Adrenal gland (tissue), 12 donors: ENCODE data around the gene KIAA0513. TPM values are rescaled to one million over a fixed set of nuclear protein-coding genes. Genes with fewer than 3 reads are reported as not detected.
A peak's percentile ranks its signal among the peaks of the same experiment; 100 is the strongest.

Experiments used
- DNase-seq, 7 donors: peaks; one replicate each; pipeline ENCODE4 v3.0.0-alpha.2; 2019 to 2020
- H3K27ac ChIP-seq, 5 donors: fragments of 200-600 bp; sonication (generic) in 4 of 5; 1 replicate in 3 of 5; 2 replicates in 2 of 5; pipeline versions ENCODE4 v1.5.1 to v1.8.0; 2016 to 2020; ENCODE audit warnings: mild to moderate bottlenecking in 1 of 5
- H3K27me3 ChIP-seq: fragments of 200-600 bp; 2 replicates; pipeline ENCODE4 v1.8.0; 2021
- H3K36me3 ChIP-seq, 2 donors: fragments of 200-600 bp; replicated peaks in 1 of 2; 1 replicate in 1 of 2; 2 replicates in 1 of 2; pipeline versions ENCODE4 v1.5.1 to v1.8.0; 2018 to 2022
- H3K4me1 ChIP-seq, 2 donors: fragments of 200-600 bp; replicated peaks in 1 of 2; 1 replicate in 1 of 2; 2 replicates in 1 of 2; pipeline versions ENCODE4 v1.5.1 to v1.8.0; 2018 to 2021
- H3K4me3 ChIP-seq, 4 donors: fragments of 200-600 bp; sonication (generic) in 3 of 4; one replicate each; pipeline ENCODE4 v1.5.1; 2016 to 2018
- H3K9me3 ChIP-seq, 3 donors: fragments of 200-600 bp; sonication (generic) in 1 of 3; replicated peaks in 1 of 3; 1 replicate in 2 of 3; 2 replicates in 1 of 3; pipeline versions ENCODE4 v1.5.1 to v1.8.0; 2016 to 2021
- POLR2A ChIP-seq, 2 donors: fragments of 450-650 bp; IDR thresholded peaks; one replicate each; pipeline ENCODE4 v1.6.1; 2017; ENCODE audit warnings: antibody characterized with exemption in 2 of 2, mild to moderate bottlenecking in 2 of 2, moderate library complexity in 1 of 2
- WGBS, 4 donors: extraction: QIAGEN DNeasy Blood & Tissue Kit in 2 of 4; methylation state at CpG; one replicate each; pipeline versions ENCODE4 v1.1.5 to v1.1.7; 2013 to 2017; 5-methylcytosine and 5-hydroxymethylcytosine counted together
- intact Hi-C, 2 donors: fragments of 100-400 bp; cut with DNase I; formaldehyde crosslinking; loops; one replicate each; pipeline versions ENCODE4 v1.14.1 to v1.15.0; 2022 to 2023
- polyA plus RNA-seq, 3 donors: library from polyadenylated mRNA; stranded (reverse); fragments of 200-250 nt in 2 of 3; fragments of 350-450 nt in 1 of 3; fragmentation: Illumina TruSeq in 1 of 3; extraction: RNeasy Lipid Tissue Mini Kit (QIAGEN cat#74804) in 1 of 3; gene quantifications; one replicate each; pipeline ENCODE4 v1.2.3, GENCODE V29; 2013 to 2014
- total RNA-seq, 9 donors: library from RNA; depleted of rRNA in 4 of 9; stranded (reverse); fragments of >200 nt in 4 of 9; fragments of 120-200 nt in 1 of 9; fragmentation: NEBNext Ultra II Directional in 1 of 9; extraction: Animal tissue kit (Norgen Biotek cat#: 25700) in 1 of 9; gene quantifications; one replicate each; pipeline versions ENCODE4 v1.1.0 to v1.2.4, GENCODE V29; 2013 to 2023
- TF ChIP-seq, protein P1 (sequence below), 6 experiments: fragments of 450-650 bp in 4 of 6; fragments of 200-600 bp in 2 of 6; sonication (generic) in 1 of 6; IDR thresholded peaks; 1 replicate in 5 of 6; 2 replicates in 1 of 6; pipeline versions ENCODE4 v1.5.1 to v1.8.0; 2016 to 2021; ENCODE audit warnings: antibody characterized with exemption in 6 of 6, mild to moderate bottlenecking in 2 of 6, moderate library complexity in 1 of 6
- donor health status: healthy with polysubstance abuse.
- donor health status: Bipolar disorder and iron deficiency.
- donor health status: DM: yes; HTN: yes; CAD: no.
- donor health status: DM: no; HTN: no; CAD: no.
- donor health status: DM: no; HTN: no; CAD: no.
- donor health status: DM: yes; HTN: yes; CAD: no.

KIAA0513 gene
- total and polyA plus RNA-seq, 12 donors: 7.5 to 36.7 (median 17.8) TPM

DNA sequence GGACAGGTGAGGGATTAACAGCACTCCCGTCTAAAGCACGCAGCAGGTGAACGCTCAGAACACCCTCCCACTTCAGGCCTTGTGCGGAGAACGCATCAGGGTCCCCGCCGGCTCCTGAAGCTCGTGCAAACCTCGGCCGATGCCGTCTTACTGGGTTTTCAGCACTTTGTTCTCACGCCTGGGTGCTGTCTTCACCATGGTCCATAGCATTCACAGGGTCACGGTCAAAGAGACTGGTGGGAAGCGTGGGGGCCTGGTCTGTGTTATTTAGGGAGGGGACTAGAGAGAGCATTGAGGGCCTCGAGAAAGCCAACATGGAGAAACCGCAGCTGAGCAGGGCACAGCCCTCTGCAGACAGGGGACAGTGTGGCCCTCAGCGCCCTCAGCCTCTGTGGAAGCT lies 58.1 kb downstream of the KIAA0513 start:
- H3K27me3 ChIP-seq: no peaks in the 10 kb centered on the region
- no peak overlapping the region for H3K27ac ChIP-seq
- H3K36me3 ChIP-seq: no peaks in the 10 kb centered on the region
- no peaks in the 10 kb centered on the region for H3K9me3 ChIP-seq
- 96 to 98% (median 97%) methylated on average over 17 of the region's 17 CpGs for WGBS, 4 donors
- TF ChIP-seq, protein P1, sequence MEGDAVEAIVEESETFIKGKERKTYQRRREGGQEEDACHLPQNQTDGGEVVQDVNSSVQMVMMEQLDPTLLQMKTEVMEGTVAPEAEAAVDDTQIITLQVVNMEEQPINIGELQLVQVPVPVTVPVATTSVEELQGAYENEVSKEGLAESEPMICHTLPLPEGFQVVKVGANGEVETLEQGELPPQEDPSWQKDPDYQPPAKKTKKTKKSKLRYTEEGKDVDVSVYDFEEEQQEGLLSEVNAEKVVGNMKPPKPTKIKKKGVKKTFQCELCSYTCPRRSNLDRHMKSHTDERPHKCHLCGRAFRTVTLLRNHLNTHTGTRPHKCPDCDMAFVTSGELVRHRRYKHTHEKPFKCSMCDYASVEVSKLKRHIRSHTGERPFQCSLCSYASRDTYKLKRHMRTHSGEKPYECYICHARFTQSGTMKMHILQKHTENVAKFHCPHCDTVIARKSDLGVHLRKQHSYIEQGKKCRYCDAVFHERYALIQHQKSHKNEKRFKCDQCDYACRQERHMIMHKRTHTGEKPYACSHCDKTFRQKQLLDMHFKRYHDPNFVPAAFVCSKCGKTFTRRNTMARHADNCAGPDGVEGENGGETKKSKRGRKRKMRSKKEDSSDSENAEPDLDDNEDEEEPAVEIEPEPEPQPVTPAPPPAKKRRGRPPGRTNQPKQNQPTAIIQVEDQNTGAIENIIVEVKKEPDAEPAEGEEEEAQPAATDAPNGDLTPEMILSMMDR (IDR thresholded peaks at IDR 0.05): no peak
- TF ChIP-seq POLR2A (IDR thresholded peaks at IDR 0.05): no peak
- no peak overlapping the region for H3K4me3 ChIP-seq
- intact Hi-C loops: no loop called here
- DNase-seq: no peak
- H3K4me1 ChIP-seq: peaks cover under 1 to 2% of the 10 kb centered on the region in 2 donors

DNA sequence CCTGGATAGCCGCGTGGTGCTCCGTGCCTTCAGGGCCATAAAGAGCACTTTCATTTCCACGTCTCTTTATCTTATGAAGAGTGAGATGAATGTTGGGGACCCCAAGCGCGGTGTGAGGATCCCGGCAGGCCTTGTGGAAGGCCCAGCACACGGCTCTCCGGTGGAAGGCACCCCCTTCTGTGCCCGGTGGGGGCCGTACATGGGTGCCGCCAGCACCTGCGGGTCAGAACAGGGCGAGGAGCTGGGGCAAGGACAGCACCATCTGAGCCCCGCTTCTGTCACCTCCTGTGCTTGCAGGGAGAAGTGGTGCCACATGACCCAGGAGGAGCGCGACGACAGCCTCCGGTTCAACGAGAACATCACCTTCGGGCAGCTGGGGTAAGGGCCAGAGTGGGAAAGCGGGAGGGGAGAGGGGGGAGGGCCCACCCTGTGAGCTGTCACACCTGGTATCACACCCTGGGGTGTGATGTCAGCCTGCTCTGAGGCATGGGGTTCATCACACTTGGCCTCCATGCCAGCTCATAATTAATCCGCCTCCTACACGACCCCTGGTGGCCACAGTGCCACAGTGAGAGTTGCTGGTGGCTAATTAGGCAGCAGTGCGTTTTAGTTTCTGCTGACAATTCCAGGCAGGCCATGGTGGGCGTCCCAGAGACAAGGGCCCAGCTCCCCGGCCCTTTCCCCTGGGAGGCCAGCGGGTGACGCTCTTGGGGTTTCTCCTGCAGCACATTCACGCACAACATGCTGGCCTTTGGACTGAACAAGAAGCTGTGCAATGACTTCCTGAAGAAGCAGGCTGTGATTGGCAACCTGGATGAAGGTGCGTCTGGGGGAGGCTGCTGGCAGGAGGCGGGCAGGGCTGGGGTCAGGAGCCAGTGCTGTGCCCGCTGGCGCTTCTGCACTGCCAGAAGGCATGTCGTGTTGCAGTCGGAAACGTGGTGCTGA lies 59.0 kb downstream of the KIAA0513 start:
- WGBS, 4 donors: 82 to 87% (median 84%) methylated on average over 16 to 37 of the region's 37 CpGs
- Histone ChIP-seq H3K9me3 (no peaks in the 10 kb centered on the region), H3K27me3 (no peaks in the 10 kb centered on the region), H3K27ac (no peak overlapping the region), H3K36me3 (no peaks in the 10 kb centered on the region), H3K4me3 (no peak overlapping the region), H3K4me1 (peaks cover 8 to 10% of the 10 kb centered on the region in 2 donors)
- TF ChIP-seq POLR2A (IDR thresholded peaks at IDR 0.05): no peak
- TF ChIP-seq, protein P1 (IDR thresholded peaks at IDR 0.05): peak; percentile 53 to 89 (median 75)
- intact Hi-C loops: no loop called here
- peak; percentile 43 to 93 (median 74) for DNase-seq

DNA sequence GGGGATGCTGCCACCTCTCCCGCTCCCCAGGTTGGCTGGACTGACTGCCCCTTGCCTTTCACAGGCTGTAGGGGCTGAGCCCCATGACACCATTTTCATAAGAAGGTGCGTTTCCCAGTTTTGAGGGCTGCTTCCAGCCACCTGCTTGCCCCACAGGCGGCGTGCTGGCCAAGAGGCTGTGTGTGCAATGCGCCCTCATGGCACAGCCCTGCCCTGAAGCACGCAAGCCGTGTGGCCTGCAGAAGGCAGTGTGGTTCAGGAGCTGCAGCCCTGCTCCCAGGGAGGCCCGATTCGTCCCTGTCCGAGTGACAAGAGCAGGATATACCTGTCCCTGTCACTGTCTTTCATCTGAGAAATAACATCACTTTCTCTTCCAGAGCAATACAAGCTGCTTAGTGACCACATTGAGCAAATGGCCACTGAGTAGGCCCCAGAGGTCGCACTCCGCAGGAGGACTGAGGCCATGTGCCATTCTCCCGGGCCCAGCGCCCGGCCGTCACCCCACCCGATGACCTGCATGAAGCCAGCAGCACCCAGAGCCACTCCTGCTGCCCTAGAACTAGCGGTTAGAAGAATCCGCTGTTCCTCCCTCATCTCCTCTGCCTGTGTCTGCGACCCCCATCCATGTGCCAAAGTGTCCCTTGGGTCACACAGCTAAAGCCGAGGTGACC lies 60.4 kb downstream of the KIAA0513 start:
- Histone ChIP-seq H3K9me3 (no peaks in the 10 kb centered on the region), H3K4me1 (peaks cover 8 to 10% of the 10 kb centered on the region in 2 donors), H3K27me3 (no peaks in the 10 kb centered on the region), H3K27ac (no peak overlapping the region), H3K4me3 (no peak overlapping the region), H3K36me3 (no peaks in the 10 kb centered on the region)
- no peak for DNase-seq
- intact Hi-C loops: no loop called here
- no peak for TF ChIP-seq POLR2A (IDR thresholded peaks at IDR 0.05)
- TF ChIP-seq, protein P1 (IDR thresholded peaks at IDR 0.05): no peak
- WGBS, 4 donors: 94 to 98% (median 97%) methylated on average over 10 to 21 of the region's 21 CpGs

DNA sequence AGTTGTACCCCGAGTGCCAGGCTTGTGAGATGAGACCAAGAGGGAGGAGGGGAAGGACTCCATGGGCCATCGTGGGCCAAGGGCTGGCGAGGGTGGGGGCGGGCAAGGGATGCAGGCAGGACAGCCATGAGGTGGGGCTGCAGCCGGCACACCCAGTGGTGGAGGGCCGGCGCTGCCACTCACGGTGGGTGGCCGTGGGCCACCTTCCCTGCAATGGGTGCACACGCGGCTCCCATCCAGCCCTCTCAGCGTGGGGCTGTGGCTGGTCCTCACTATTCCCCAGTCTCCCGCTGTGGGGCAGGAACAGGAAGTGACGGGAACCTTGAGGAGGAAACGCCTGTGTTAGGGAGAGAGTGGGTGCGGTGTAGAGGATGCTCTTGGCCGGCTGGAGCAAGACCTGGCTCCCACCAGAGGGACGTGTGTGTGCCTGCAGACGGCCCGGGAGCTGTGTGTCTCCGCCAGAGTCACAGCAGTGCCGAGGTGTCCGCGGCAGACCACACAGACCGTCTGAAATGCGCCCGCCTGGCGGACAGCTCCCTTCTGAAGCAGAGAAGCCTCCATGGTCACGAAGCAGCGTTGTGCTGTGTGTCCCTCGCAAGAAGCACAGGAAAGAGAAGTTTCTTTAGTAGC lies 61.1 kb downstream of the KIAA0513 start:
- intact Hi-C loops: no loop called here
- no peak for DNase-seq
- H3K9me3 ChIP-seq: no peaks in the 10 kb centered on the region
- peak overlapping the region in 1 of 5 donors; percentile 38 for H3K27ac ChIP-seq
- no peak for TF ChIP-seq POLR2A (IDR thresholded peaks at IDR 0.05)
- TF ChIP-seq, protein P1 (IDR thresholded peaks at IDR 0.05): no peak
- H3K4me1 ChIP-seq: peaks cover 8 to 10% of the 10 kb centered on the region in 2 donors
- H3K27me3 ChIP-seq: no peaks in the 10 kb centered on the region
- H3K36me3 ChIP-seq: no peaks in the 10 kb centered on the region
- WGBS, 4 donors: 82 to 86% (median 84%) methylated on average over 25 to 31 of the region's 31 CpGs
- H3K4me3 ChIP-seq: no peak overlapping the region
